Measurements from ENCODE around the gene SLC25A24.
"Not testable (repeated sequence)": the region's sequence is repeated elsewhere in the genome, so short reads cannot be mapped to it uniquely, and the experiment has no call there.

The SLC25A24 gene

GRCh38 chr1:108199781-108200686, at the start of gene SLC25A24:
Gene SLC25A24 (minus strand): TSS chr1:108200343. CDS start chr1:108200138, 205 bp downstream.
- DNase-seq (ENCODE audit: low spot score): peak; percentile 72
- no peak for FAIRE-seq

- FAIRE-seq; DNase-seq (ENCODE audit: low spot score): not testable (repeated sequence)
Measured at GRCh38 chr1:108243976-108244375, 43.8 kb upstream of the SLC25A24 start, which contains the start of gene NBPF4. Gene NBPF4 (minus strand): TSS chr1:108244076. CDS start chr1:108243761, 315 bp downstream.

DNA sequence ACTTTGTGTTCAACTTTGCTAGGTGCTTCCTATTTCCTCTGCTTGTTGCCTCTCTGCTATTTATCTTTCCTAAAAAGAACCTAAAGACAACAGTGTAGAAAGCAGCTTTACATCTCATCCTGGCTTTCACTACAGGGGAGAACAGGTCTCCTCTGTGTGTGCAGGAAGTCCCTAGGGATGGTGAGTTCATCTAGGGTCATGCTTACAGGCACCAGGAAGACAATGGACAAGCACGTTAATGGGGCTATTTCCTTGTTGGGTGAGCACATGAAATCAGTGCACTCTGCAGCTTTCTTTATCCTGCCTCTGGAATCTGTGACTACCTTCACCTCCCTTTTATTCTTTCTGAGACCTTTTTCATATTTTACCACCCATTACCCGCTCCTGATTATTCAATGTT, 39.3 kb upstream of the SLC25A24 start:
- not testable (repeated sequence) for FAIRE-seq; DNase-seq (ENCODE audit: low spot score)

DNA sequence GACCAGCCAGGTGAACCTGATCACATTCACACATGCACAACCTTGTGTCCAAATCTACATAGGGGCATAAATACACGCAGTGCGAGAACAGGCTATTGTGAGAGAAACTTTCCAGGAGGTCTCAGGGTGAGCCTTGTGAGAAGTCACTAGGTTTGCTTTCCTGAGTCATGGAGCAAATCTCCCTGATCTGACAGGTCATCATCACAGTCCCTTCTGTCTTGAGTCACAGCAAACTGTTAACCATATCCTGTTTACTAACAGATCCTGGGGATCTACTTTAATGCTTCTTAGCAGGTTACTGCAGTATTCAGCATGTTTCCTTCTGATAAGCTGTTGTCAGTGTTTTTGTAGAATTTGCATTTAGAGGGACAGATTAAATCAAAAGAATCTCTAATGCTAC, 35.2 kb upstream of the SLC25A24 start:
- DNase-seq (ENCODE audit: low spot score); FAIRE-seq: not testable (repeated sequence)

DNA sequence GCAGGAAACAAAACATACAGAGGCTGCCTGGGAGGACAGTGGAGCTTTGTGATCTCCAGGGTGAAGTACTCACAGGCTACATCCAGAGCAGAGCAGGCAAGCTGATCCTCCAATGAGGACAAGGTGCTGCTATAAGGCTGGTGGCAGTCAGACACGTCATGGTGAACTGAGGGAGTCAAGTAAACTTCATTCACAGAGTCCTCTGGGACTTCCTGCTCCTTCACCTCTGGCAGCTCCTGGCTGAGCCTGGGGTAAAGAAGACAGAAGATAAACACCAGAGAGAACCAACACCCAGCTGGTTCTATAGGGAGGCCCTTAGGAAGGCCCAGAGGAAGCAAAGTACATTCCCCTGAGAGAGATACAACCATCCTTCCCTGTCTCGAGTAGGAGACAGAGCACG, 32.0 kb upstream of the SLC25A24 start:
- not testable (repeated sequence) for FAIRE-seq; DNase-seq (ENCODE audit: low spot score)

- FAIRE-seq; DNase-seq (ENCODE audit: low spot score): not testable (repeated sequence)
Measured at GRCh38 chr1:108229976-108230375, 29.8 kb upstream of the SLC25A24 start.

- DNase-seq (ENCODE audit: low spot score); FAIRE-seq: not testable (repeated sequence)
Measured at GRCh38 chr1:108227772-108228171, 27.6 kb upstream of the SLC25A24 start.

- FAIRE-seq; DNase-seq (ENCODE audit: low spot score): not testable (repeated sequence)
Measured at GRCh38 chr1:108226855-108227254, 26.7 kb upstream of the SLC25A24 start.

DNA sequence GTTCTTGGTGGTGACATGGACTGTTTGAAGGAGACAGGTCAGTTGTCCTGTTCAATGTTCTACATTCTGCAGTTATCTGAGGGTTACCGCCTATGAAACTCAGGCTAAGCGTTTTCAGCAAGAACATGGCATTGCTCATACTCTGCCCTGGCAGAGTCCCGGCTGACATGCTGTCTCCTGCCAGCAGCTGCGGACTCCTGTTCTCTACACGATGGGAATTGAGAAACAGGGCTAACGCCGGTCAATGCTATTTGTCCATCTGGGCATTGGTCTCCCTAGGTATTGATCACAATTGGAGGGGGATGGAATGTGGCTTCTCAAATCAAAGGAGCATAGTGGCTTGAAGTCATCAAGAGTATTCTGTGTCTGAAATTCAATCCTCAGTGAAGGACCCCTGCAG, 23.1 kb upstream of the SLC25A24 start:
- not testable (repeated sequence) for DNase-seq (ENCODE audit: low spot score); FAIRE-seq

GRCh38 chr1:108217515-108218174, 17.5 kb upstream of the SLC25A24 start:
- DNase-seq (ENCODE audit: low spot score); FAIRE-seq: not testable (repeated sequence)

- not testable (repeated sequence) for DNase-seq (ENCODE audit: low spot score)
- FAIRE-seq: peak; percentile 74
Measured at GRCh38 chr1:108217007-108217406, 16.9 kb upstream of the SLC25A24 start.

- FAIRE-seq; DNase-seq (ENCODE audit: low spot score): not testable (repeated sequence)
Measured at GRCh38 chr1:108216028-108216890, 16.1 kb upstream of the SLC25A24 start.

GRCh38 chr1:108214641-108215465, 14.7 kb upstream of the SLC25A24 start:
- peak; percentile 35 for DNase-seq (ENCODE audit: low spot score)
- FAIRE-seq: peak; percentile 86

DNA sequence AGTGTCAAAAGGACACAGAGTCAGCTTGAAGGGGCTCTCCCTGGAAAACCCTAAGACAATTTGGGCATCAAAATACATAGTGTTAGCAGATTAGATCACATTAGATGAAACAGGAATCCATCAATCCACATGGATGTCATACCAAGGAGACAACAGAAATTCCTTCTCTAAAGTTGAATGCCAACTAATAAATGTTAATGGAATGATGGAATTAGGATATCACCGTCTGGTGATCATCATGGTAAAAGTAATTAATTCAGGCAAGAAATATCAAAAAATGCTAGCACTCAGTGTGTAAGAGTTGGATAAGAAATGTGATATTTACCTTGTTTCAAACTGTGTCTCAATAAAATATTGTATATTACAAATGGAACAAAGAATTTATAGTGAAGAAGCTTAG, 10.9 kb upstream of the SLC25A24 start:
- FAIRE-seq (no peak), DNase-seq (ENCODE audit: low spot score) (no peak)

DNA sequence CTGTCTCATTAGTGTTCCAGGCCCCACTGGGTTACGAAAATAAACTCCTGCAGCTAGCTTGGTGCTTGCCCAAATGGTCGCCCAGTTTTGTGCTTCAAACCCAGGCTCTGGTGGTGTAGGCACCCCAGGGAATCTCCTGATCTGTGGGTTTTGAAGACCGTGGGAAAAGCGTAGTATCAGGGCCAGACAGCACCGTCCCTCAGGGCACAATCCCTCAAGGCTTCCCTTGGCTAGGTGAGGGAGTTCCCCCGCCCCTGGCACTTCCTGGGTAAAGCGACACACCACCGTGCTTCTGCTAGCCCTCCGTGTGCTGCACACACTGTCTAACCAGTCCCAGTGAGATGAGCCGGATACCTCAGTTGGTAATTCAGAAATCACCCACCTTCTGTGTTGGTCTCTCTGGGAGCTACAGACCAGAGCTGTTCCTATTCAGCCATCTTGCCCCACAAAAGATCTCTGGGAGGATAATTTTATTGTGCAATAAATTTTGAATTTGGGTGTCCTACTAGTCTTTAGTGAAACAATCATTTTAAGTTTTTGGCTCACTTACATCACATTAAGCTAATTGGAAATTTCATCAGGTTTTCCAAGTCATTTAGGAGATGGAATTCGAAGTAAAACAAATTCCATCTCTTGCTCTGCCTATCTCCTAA, 9.4 kb upstream of the SLC25A24 start:
- DNase-seq (ENCODE audit: low spot score) (no peak), FAIRE-seq (no peak)

- FAIRE-seq: no peak
- DNase-seq (ENCODE audit: low spot score): no peak
Measured at GRCh38 chr1:108208724-108209446, 8.7 kb upstream of the SLC25A24 start.

- DNase-seq (ENCODE audit: low spot score): not testable (repeated sequence)
Measured at GRCh38 chr1:108203582-108203981, 3.4 kb upstream of the SLC25A24 start.

GRCh38 chr1:108201687-108202086, 1.5 kb upstream of the SLC25A24 start:
- DNase-seq (ENCODE audit: low spot score) (no peak), FAIRE-seq (no peak)

More at GRCh38 chr1:108203582-108203981, 3.4 kb upstream of the SLC25A24 start:
- not testable (repeated sequence) for FAIRE-seq

GRCh38 chr1:108200687-108201051, 526 bp upstream of the SLC25A24 start:
- peak; percentile 57 for DNase-seq (ENCODE audit: low spot score)

More at GRCh38 chr1:108200687-108201051, 526 bp upstream of the SLC25A24 start:
- FAIRE-seq: peak; percentile 71

All from RCC 7860 (cell line).